Measurements from ENCODE around the gene MXD1. TPM values are rescaled to one million over a fixed set of nuclear protein-coding genes. Genes with fewer than 3 reads are reported as not detected.

MXD1 gene
- total and polyA plus RNA-seq, 9 of the 15 experiments (the other 6 are each of a cell fraction or from before 2014, with no cell fraction given), result 6.7 to 35.9 (median 11.0) TPM

- DNase-seq (ENCODE audit: extremely low read depth in 1 of 4, low spot score in 3 of 4) (no peak), FAIRE-seq (no peak), ATAC-seq (no peak)
- Histone ChIP-seq H3K27ac (ENCODE audit: extremely low read depth, low read depth, low read length) (peak overlapping the region; percentile 89; the same call in 2 of the 3 replicates), H3K36me3 (ENCODE audit: control insufficient read depth, insufficient read depth, low read length) (peaks cover 56% of the 10 kb centered on the region), H3K79me2 (ENCODE audit: control insufficient read depth, insufficient read depth, low read length) (peaks cover 57% of the 10 kb centered on the region), H4K20me1 (replicated peaks; ENCODE audit: control insufficient read depth, insufficient read depth, low read length) (no peaks in the 10 kb centered on the region), H3K4me2 (ENCODE audit: insufficient read depth, low read length) (peak overlapping the region; percentile 87), H3K4me3 (peak overlapping the region; percentile 96), H3K9ac (ENCODE audit: insufficient read depth in 1 of 2, low read depth in 2 of 2, low read length in 2 of 2) (peak overlapping the region in 1 of 2 experiments; percentile 87; a peak in 2 of 4 replicates), H3K27me3 (ENCODE audit: control insufficient read depth in 2 of 2, insufficient read depth in 2 of 2, low read length in 2 of 2) (no peaks in the 10 kb centered on the region), H3K9me3 (replicated peaks; ENCODE audit: control insufficient read depth, insufficient read depth, low read depth, low read length) (no peaks in the 10 kb centered on the region), H3K9me1 (ENCODE audit: control insufficient read depth, insufficient read depth, low read length) (no peaks in the 10 kb centered on the region), H2AFZ (ENCODE audit: low read depth, low read length) (no peak overlapping the region), H3K4me1 (replicated peaks in 1 of 2; ENCODE audit: control insufficient read depth in 2 of 2, insufficient read depth in 2 of 2, low read length in 2 of 2) (peaks cover 15 to 21% of the 10 kb centered on the region in 2 experiments)
- CTCF ChIA-PET (ENCODE audit: low intra/inter-chr PET ratio), result no interaction called here
- 7% methylated on average over 2 of the region's 2 CpGs for WGBS (ENCODE audit: insufficient coverage, low coverage, missing lambda C conversion rate)
- BruUV-seq (replicated peaks), result no TSS peak
- intact Hi-C loops (cut with micrococcal nuclease) (loop anchor here (10.0 kb wide), 1 partner anchor 271 kb away; the partner anchor contains the start of gene AAK1), in situ Hi-C loops (cut with MboI) (loop anchor here (5.0 to 25.0 kb wide), 3 partner anchors 151 to 721 kb away; partner anchors contain the start of gene FAM136A)
- POLR2A ChIA-PET, result interaction anchor here (0.5 to 12.6 kb wide), 15 partner anchors 9 to 544 kb away, joined by 3 to 107 read pairs (median 6); partner anchors contain the start of genes C2orf42, PCBP1 and SNRPG
- no peak for TF ChIP-seq ZNF766 (CRISPR knock-in tag; conservative IDR thresholded peaks at IDR 0.05)
- no peak for TF ChIP-seq CEBPB (tag; IDR thresholded peaks at IDR 0.05)
- peak; percentile 3; the same call in 1 of the 2 replicates for TF ChIP-seq ZZZ3 (IDR thresholded peaks at IDR 0.05)
- TF ChIP-seq KHSRP (IDR thresholded peaks at IDR 0.05), result no peak
- TF ChIP-seq HDAC3 (IDR thresholded peaks at IDR 0.05; ENCODE audit: borderline replicate concordance, partially characterized antibody), result peak; percentile 14
- TF ChIP-seq POLR2H (tag; IDR thresholded peaks at IDR 0.05; ENCODE audit: low read depth), result peak; percentile 66
- TF ChIP-seq ARHGAP35 (IDR thresholded peaks at IDR 0.05; ENCODE audit: partially characterized antibody), result no peak
Measured at GRCh38 chr2:69916106-69916505, 1.2 kb downstream of the MXD1 start.

Measured in K562 (cell line).